Activated T-helper 1 cell treated with anti-CD3 and anti-CD28 coated beads, Interleukin-12 subunit alpha, Interleukin-12 subunit beta, Interleukin-2, Interleukin-4 antibody, amounts not matched to agents 30 ng/mL and 10 ng/mL and 1 ng/mL, durations not matched to agents 14 hours and 24 hours and 36 hours (primary cell): ENCODE results near the gene ARHGAP18. TPM values are rescaled to one million over a fixed set of nuclear protein-coding genes. Genes with fewer than 3 reads are reported as not detected.
A peak's percentile ranks its signal among the peaks of the same experiment; 100 is the strongest.

ENCODE experiments used
- DNase-seq: peaks from one replicate; pipeline ENCODE4 v3.0.0; 2021; ENCODE audit warnings: low spot score
- H3K27ac Mint-ChIP-seq: one replicate; pipeline ENCODE4 v1.8.0; 2021; ENCODE audit warnings: mild to moderate bottlenecking, mixed read lengths
- H3K27me3 Mint-ChIP-seq: one replicate; pipeline ENCODE4 v1.8.0; 2022; ENCODE audit warnings: mild to moderate bottlenecking, moderate library complexity, mixed read lengths; ENCODE audit not compliant: insufficient read depth
- H3K36me3 Mint-ChIP-seq: one replicate; pipeline ENCODE4 v1.8.0; 2021; ENCODE audit warnings: low read depth, mixed read lengths
- H3K4me1 Mint-ChIP-seq: one replicate; pipeline ENCODE4 v1.8.0; 2021; ENCODE audit warnings: low read depth, mixed read lengths
- H3K4me3 Mint-ChIP-seq: one replicate; pipeline ENCODE4 v1.8.0; 2021; ENCODE audit warnings: mild to moderate bottlenecking, moderate library complexity, mixed read lengths
- H3K9me3 Mint-ChIP-seq: one replicate; pipeline ENCODE4 v1.8.0; 2021; ENCODE audit warnings: mixed read lengths
- intact Hi-C: fragments of 100-400 bp; cut with micrococcal nuclease; formaldehyde crosslinking; loops from one replicate; pipeline ENCODE4 v1.15.1; 2024
- total RNA-seq: library from RNA; stranded (reverse); gene quantifications from 2 replicates; pipeline ENCODE4 v1.2.3, GENCODE V29; 2022

ARHGAP18 gene
- total RNA-seq, 1 donor from 2014 or later: 5.0 TPM

GRCh38 chr6:129744201-129744879, 34.4 kb upstream of the ARHGAP18 start:
- intact Hi-C loops: no loop called here
- no peak for DNase-seq
- no peaks in the 10 kb centered on the region for H3K9me3 Mint-ChIP-seq
- H3K36me3 Mint-ChIP-seq: no peaks in the 10 kb centered on the region
- H3K4me3 Mint-ChIP-seq: no peak overlapping the region
- no peak overlapping the region for H3K27ac Mint-ChIP-seq
- peaks cover 7% of the 10 kb centered on the region for H3K27me3 Mint-ChIP-seq
- H3K4me1 Mint-ChIP-seq: peaks cover 23% of the 10 kb centered on the region

GRCh38 chr6:129740013-129740412, 30.0 kb upstream of the ARHGAP18 start:
- no peak overlapping the region for H3K4me3 Mint-ChIP-seq

GRCh38 chr6:129736105-129736504, 26.1 kb upstream of the ARHGAP18 start:
- no peak for DNase-seq
- no peaks in the 10 kb centered on the region for H3K9me3 Mint-ChIP-seq
- H3K27me3 Mint-ChIP-seq: peaks cover 1% of the 10 kb centered on the region
- H3K36me3 Mint-ChIP-seq: no peaks in the 10 kb centered on the region
- intact Hi-C loops: no loop called here
- H3K4me3 Mint-ChIP-seq: no peak overlapping the region
- H3K4me1 Mint-ChIP-seq: peaks cover 6% of the 10 kb centered on the region
- H3K27ac Mint-ChIP-seq: no peak overlapping the region

More at GRCh38 chr6:129740013-129740412, 30.0 kb upstream of the ARHGAP18 start:
- H3K36me3 Mint-ChIP-seq: no peaks in the 10 kb centered on the region
- peaks cover 5% of the 10 kb centered on the region for H3K4me1 Mint-ChIP-seq
- DNase-seq: no peak
- H3K27me3 Mint-ChIP-seq: peaks cover 7% of the 10 kb centered on the region
- intact Hi-C loops: no loop called here
- H3K27ac Mint-ChIP-seq: no peak overlapping the region
- no peaks in the 10 kb centered on the region for H3K9me3 Mint-ChIP-seq

GRCh38 chr6:129733290-129733689, 23.3 kb upstream of the ARHGAP18 start:
- intact Hi-C loops: no loop called here
- Mint-ChIP-seq H3K9me3 (no peaks in the 10 kb centered on the region), H3K36me3 (no peaks in the 10 kb centered on the region), H3K27ac (no peak overlapping the region), H3K27me3 (peaks cover 4% of the 10 kb centered on the region), H3K4me1 (peaks cover 15% of the 10 kb centered on the region), H3K4me3 (no peak overlapping the region)
- no peak for DNase-seq

GRCh38 chr6:129732542-129732941, 22.6 kb upstream of the ARHGAP18 start:
- no peak overlapping the region for H3K27ac Mint-ChIP-seq
- H3K4me3 Mint-ChIP-seq: no peak overlapping the region
- H3K9me3 Mint-ChIP-seq: no peaks in the 10 kb centered on the region
- peaks cover 4% of the 10 kb centered on the region for H3K27me3 Mint-ChIP-seq
- H3K4me1 Mint-ChIP-seq: peaks cover 15% of the 10 kb centered on the region
- intact Hi-C loops: no loop called here
- DNase-seq: no peak
- no peaks in the 10 kb centered on the region for H3K36me3 Mint-ChIP-seq

- no peak for DNase-seq
- intact Hi-C loops: no loop called here
- H3K4me3 Mint-ChIP-seq: no peak overlapping the region
- H3K4me1 Mint-ChIP-seq: peaks cover 15% of the 10 kb centered on the region
- no peak overlapping the region for H3K27ac Mint-ChIP-seq
- H3K27me3 Mint-ChIP-seq: peaks cover 4% of the 10 kb centered on the region
- H3K9me3 Mint-ChIP-seq: no peaks in the 10 kb centered on the region
- no peaks in the 10 kb centered on the region for H3K36me3 Mint-ChIP-seq
Observed at GRCh38 chr6:129732034-129732433, 22.1 kb upstream of the ARHGAP18 start.

- Mint-ChIP-seq H3K36me3 (no peaks in the 10 kb centered on the region), H3K27ac (no peak overlapping the region), H3K27me3 (peaks cover 4% of the 10 kb centered on the region), H3K9me3 (no peaks in the 10 kb centered on the region), H3K4me3 (no peak overlapping the region), H3K4me1 (peaks cover 15% of the 10 kb centered on the region)
- no peak for DNase-seq
- intact Hi-C loops: no loop called here
Observed at GRCh38 chr6:129731428-129731827, 21.5 kb upstream of the ARHGAP18 start.

GRCh38 chr6:129730477-129731165, 20.6 kb upstream of the ARHGAP18 start:
- Mint-ChIP-seq H3K4me1 (peaks cover 15% of the 10 kb centered on the region), H3K4me3 (no peak overlapping the region), H3K27me3 (peaks cover 4% of the 10 kb centered on the region), H3K27ac (peak overlapping the region; percentile 29), H3K36me3 (no peaks in the 10 kb centered on the region), H3K9me3 (no peaks in the 10 kb centered on the region)
- intact Hi-C loops: loop anchor here (1.0 kb wide), 6 partner anchors 18 to 291 kb away; no protein-coding TSS in a partner anchor
- no peak for DNase-seq

- H3K9me3 Mint-ChIP-seq: no peaks in the 10 kb centered on the region
- H3K27ac Mint-ChIP-seq: no peak overlapping the region
- no peaks in the 10 kb centered on the region for H3K36me3 Mint-ChIP-seq
- intact Hi-C loops: no loop called here
- no peak overlapping the region for H3K4me3 Mint-ChIP-seq
- no peak for DNase-seq
- peaks cover 4% of the 10 kb centered on the region for H3K27me3 Mint-ChIP-seq
- H3K4me1 Mint-ChIP-seq: peaks cover 10% of the 10 kb centered on the region
Observed at GRCh38 chr6:129726650-129727049, 16.7 kb upstream of the ARHGAP18 start.

- no peaks in the 10 kb centered on the region for H3K36me3 Mint-ChIP-seq
- H3K9me3 Mint-ChIP-seq: no peaks in the 10 kb centered on the region
- no peak overlapping the region for H3K4me3 Mint-ChIP-seq
- peaks cover 2% of the 10 kb centered on the region for H3K4me1 Mint-ChIP-seq
- H3K27ac Mint-ChIP-seq: no peak overlapping the region
- no peak for DNase-seq
- H3K27me3 Mint-ChIP-seq: peaks cover 2% of the 10 kb centered on the region
- intact Hi-C loops: no loop called here
Observed at GRCh38 chr6:129725341-129725740, 15.4 kb upstream of the ARHGAP18 start.

GRCh38 chr6:129719692-129720091, 9.7 kb upstream of the ARHGAP18 start:
- no peaks in the 10 kb centered on the region for H3K36me3 Mint-ChIP-seq
- no peaks in the 10 kb centered on the region for H3K4me1 Mint-ChIP-seq
- no peak overlapping the region for H3K27ac Mint-ChIP-seq
- intact Hi-C loops: no loop called here
- no peaks in the 10 kb centered on the region for H3K9me3 Mint-ChIP-seq
- no peak overlapping the region for H3K4me3 Mint-ChIP-seq
- no peak for DNase-seq
- H3K27me3 Mint-ChIP-seq: no peaks in the 10 kb centered on the region

- DNase-seq: no peak
Observed at GRCh38 chr6:129717277-129717676, 7.3 kb upstream of the ARHGAP18 start.

GRCh38 chr6:129713806-129714333, 3.9 kb upstream of the ARHGAP18 start:
- intact Hi-C loops: no loop called here
- no peak overlapping the region for H3K4me3 Mint-ChIP-seq
- H3K4me1 Mint-ChIP-seq: peaks cover 32% of the 10 kb centered on the region

More at GRCh38 chr6:129717277-129717676, 7.3 kb upstream of the ARHGAP18 start:
- H3K4me1 Mint-ChIP-seq: no peaks in the 10 kb centered on the region
- no peaks in the 10 kb centered on the region for H3K9me3 Mint-ChIP-seq
- H3K4me3 Mint-ChIP-seq: no peak overlapping the region
- H3K27ac Mint-ChIP-seq: no peak overlapping the region
- intact Hi-C loops: no loop called here
- H3K36me3 Mint-ChIP-seq: no peaks in the 10 kb centered on the region
- no peaks in the 10 kb centered on the region for H3K27me3 Mint-ChIP-seq

More at GRCh38 chr6:129713806-129714333, 3.9 kb upstream of the ARHGAP18 start:
- no peaks in the 10 kb centered on the region for H3K9me3 Mint-ChIP-seq
- no peak overlapping the region for H3K27ac Mint-ChIP-seq
- no peaks in the 10 kb centered on the region for H3K36me3 Mint-ChIP-seq
- no peak for DNase-seq
- no peaks in the 10 kb centered on the region for H3K27me3 Mint-ChIP-seq
